H1 (cell line): ENCODE measurements around the gene GJD3. TPM values are rescaled to one million over a fixed set of nuclear protein-coding genes. Genes with fewer than 3 reads are reported as not detected.

Experiments used
- CTCF ChIA-PET: fragments of 300-600 bp; sonication (Branson Sonifier 250); formaldehyde crosslinking; loops from one replicate; lab custom pipeline; 2021; ENCODE audit not compliant: partially characterized antibody; lab: Charles Lee
- POLR2A ChIA-PET: fragments of 300-600 bp; sonication (Branson Sonifier 250); formaldehyde crosslinking; loops from one replicate; lab custom pipeline; 2021; ENCODE audit warnings: inconsistent platforms; ENCODE audit not compliant: partially characterized antibody; lab: Charles Lee
- DNase-seq, 2 experiments: peaks; one replicate each; pipeline versions ENCODE4 v3.0.0 to v3.0.0-alpha.2; 2010 to 2022; ENCODE audit warnings: low spot score in 2 of 2, low read depth in 1 of 2, mixed read lengths in 1 of 2
- FAIRE-seq: peaks from 2 replicates; lab custom pipeline; 2011; peaks lifted over from hg19 to GRCh38; lab: Jason Lieb, UNC
- H2AFZ ChIP-seq: 2 replicates; pipeline ENCODE4 v1.8.1; 2012; ENCODE audit warnings: low read length, inconsistent platforms
- H2AK5ac ChIP-seq: 2 replicates; pipeline ENCODE4 v1.6.1; 2013; ENCODE audit warnings: low read depth, low read length
- H2BK120ac ChIP-seq: replicated peaks from 2 replicates; pipeline ENCODE3; 2013; ENCODE audit warnings: low read depth, low read length, inconsistent platforms
- H2BK12ac ChIP-seq: 2 replicates; pipeline ENCODE4 v1.6.1; 2013; ENCODE audit warnings: low read depth, low read length
- H2BK15ac ChIP-seq: 2 replicates; pipeline ENCODE4 v1.6.1; 2013; ENCODE audit warnings: low read length
- H2BK20ac ChIP-seq: 2 replicates; pipeline ENCODE4 v1.6.1; 2013; ENCODE audit warnings: low read length
- H2BK5ac ChIP-seq: 2 replicates; pipeline ENCODE4 v1.6.1; 2013; ENCODE audit warnings: low read depth, low read length
- H3K14ac ChIP-seq: 2 replicates; pipeline ENCODE4 v1.6.1; 2013; ENCODE audit warnings: inconsistent platforms; ENCODE audit not compliant: insufficient read length
- H3K18ac ChIP-seq: 2 replicates; pipeline ENCODE4 v1.6.1; 2013; ENCODE audit warnings: low read length; ENCODE audit errors: extremely low read depth
- H3K23ac ChIP-seq: 2 replicates; pipeline ENCODE4 v1.6.1; 2013; ENCODE audit warnings: inconsistent platforms; ENCODE audit not compliant: insufficient read length
- H3K23me2 ChIP-seq: 2 replicates; pipeline ENCODE4 v1.6.1; 2013; ENCODE audit warnings: low read depth, low read length
- H3K27ac ChIP-seq: 2 replicates; pipeline ENCODE4 v1.6.1; 2011; ENCODE audit warnings: low read depth, low read length, inconsistent platforms
- H3K27me3 ChIP-seq, 4 experiments: replicated peaks in 1 of 4; 1 replicate in 1 of 4; 2 replicates in 3 of 4; pipeline versions ENCODE4 v1.6.1 to v1.8.1; 2011 to 2013; ENCODE audit warnings: low read length in 3 of 4, mild to moderate bottlenecking in 3 of 4, inconsistent platforms in 2 of 4, mixed read lengths in 2 of 4, moderate library complexity in 1 of 4; ENCODE audit not compliant: control insufficient read depth in 3 of 4, insufficient read depth in 3 of 4; ENCODE audit errors: extremely low read depth in 1 of 4
- H3K36me3 ChIP-seq, 4 experiments: 2 replicates each; pipeline versions ENCODE4 v1.6.1 to v1.8.1; 2011 to 2013; ENCODE audit warnings: mild to moderate bottlenecking in 4 of 4, low read length in 3 of 4, moderate library complexity in 2 of 4, control low read depth in 1 of 4, inconsistent platforms in 1 of 4; ENCODE audit not compliant: insufficient read depth in 4 of 4, control insufficient read depth in 2 of 4
- H3K4ac ChIP-seq: replicated peaks from 2 replicates; pipeline ENCODE3; 2013; ENCODE audit warnings: low read length, low read depth, mixed read lengths, inconsistent platforms; ENCODE audit not compliant: insufficient read length
- H3K4me1 ChIP-seq, 4 experiments: replicated peaks in 1 of 4; 1 replicate in 1 of 4; 2 replicates in 3 of 4; pipeline versions ENCODE4 v1.6.1 to v1.8.1; 2011 to 2013; ENCODE audit warnings: low read length in 3 of 4, inconsistent platforms in 2 of 4, mixed read lengths in 1 of 4; ENCODE audit not compliant: insufficient read depth in 4 of 4, control insufficient read depth in 3 of 4
- H3K4me2 ChIP-seq, 2 experiments: 2 replicates each; pipeline versions ENCODE4 v1.6.1 to v1.8.1; 2011 to 2013; ENCODE audit warnings: low read depth in 2 of 2, low read length in 2 of 2, control low read depth in 1 of 2, inconsistent platforms in 1 of 2, mild to moderate bottlenecking in 1 of 2; ENCODE audit not compliant: insufficient read depth in 1 of 2
- H3K4me3 ChIP-seq, 4 experiments: fragments of 200-600, 300-600 bp in 1 of 4; sonication (generic), shearing (Covaris generic), sonication (Bioruptor Twin) in 1 of 4; 2 replicates each; pipeline versions ENCODE4 v1.5.1 to v1.8.1; 2011 to 2016; ENCODE audit warnings: low read length in 4 of 4, low read depth in 3 of 4, control low read depth in 2 of 4, inconsistent platforms in 2 of 4, mild to moderate bottlenecking in 2 of 4, mixed read lengths in 1 of 4, moderate library complexity in 1 of 4; ENCODE audit not compliant: insufficient read depth in 2 of 4; ENCODE audit errors: extremely low read depth in 1 of 4
- H3K56ac ChIP-seq: replicated peaks from 2 replicates; pipeline ENCODE3; 2013; ENCODE audit warnings: low read depth, mild to moderate bottlenecking, mixed read lengths, low read length, inconsistent platforms; ENCODE audit not compliant: insufficient read length
- H3K79me1 ChIP-seq: 2 replicates; pipeline ENCODE4 v1.6.1; 2013; ENCODE audit warnings: low read depth, low read length, control low read depth
- H3K79me2 ChIP-seq, 2 experiments: 2 replicates each; pipeline versions ENCODE4 v1.6.1 to v1.8.1; 2012 to 2013; ENCODE audit warnings: low read length in 2 of 2, mild to moderate bottlenecking in 2 of 2, inconsistent platforms in 1 of 2; ENCODE audit not compliant: insufficient read depth in 2 of 2, control insufficient read depth in 1 of 2
- H3K9ac ChIP-seq, 4 experiments: replicated peaks in 1 of 4; 1 replicate in 1 of 4; 2 replicates in 3 of 4; pipeline versions ENCODE4 v1.6.1 to v1.8.1; 2011 to 2013; ENCODE audit warnings: low read depth in 3 of 4, low read length in 3 of 4, control low read depth in 2 of 4, mild to moderate bottlenecking in 2 of 4, moderate library complexity in 2 of 4, inconsistent platforms in 1 of 4; ENCODE audit errors: extremely low read depth in 1 of 4
- H3K9me3 ChIP-seq, 2 experiments: 2 replicates each; pipeline versions ENCODE4 v1.6.1 to v1.8.1; 2012 to 2013; ENCODE audit warnings: mild to moderate bottlenecking in 2 of 2, moderate library complexity in 2 of 2, control low read depth in 1 of 2, inconsistent platforms in 1 of 2, low read depth in 1 of 2, low read length in 1 of 2, mixed read lengths in 1 of 2; ENCODE audit not compliant: insufficient read depth in 2 of 2
- H4K20me1 ChIP-seq, 2 experiments: replicated peaks in 1 of 2; 2 replicates each; pipeline versions ENCODE3 to v1.8.1; 2011 to 2013; ENCODE audit warnings: inconsistent platforms in 2 of 2, low read length in 2 of 2, mild to moderate bottlenecking in 1 of 2; ENCODE audit not compliant: insufficient read depth in 2 of 2, control insufficient read depth in 1 of 2
- H4K5ac ChIP-seq: 2 replicates; pipeline ENCODE4 v1.6.1; 2013; ENCODE audit warnings: low read length, low read depth, mixed read lengths, inconsistent platforms; ENCODE audit not compliant: insufficient read length
- H4K8ac ChIP-seq: 2 replicates; pipeline ENCODE4 v1.8.0; 2013; ENCODE audit warnings: mild to moderate bottlenecking, moderate library complexity, low read length, inconsistent platforms; ENCODE audit not compliant: insufficient read depth; ENCODE audit errors: extremely low read depth
- H4K91ac ChIP-seq: replicated peaks from 2 replicates; pipeline ENCODE3; 2013; ENCODE audit warnings: low read length, mixed read lengths, inconsistent platforms; ENCODE audit not compliant: insufficient read length
- EGR1 ChIP-seq: IDR thresholded peaks from 2 replicates; pipeline ENCODE4 v1.6.1; 2011; ENCODE audit warnings: low read depth, low read length, borderline replicate concordance
- HDAC2 ChIP-seq, 2 experiments: fragments of 300-600 bp in 1 of 2; sonication (generic) in 1 of 2; IDR thresholded peaks; 2 replicates each; pipeline ENCODE4 v1.6.1; 2011 to 2012; ENCODE audit warnings: low read depth in 2 of 2, low read length in 2 of 2, mild to moderate bottlenecking in 2 of 2, moderate library complexity in 2 of 2, borderline replicate concordance in 1 of 2, inconsistent platforms in 1 of 2
- KDM4A ChIP-seq: IDR thresholded peaks from one replicate; pipeline ENCODE4 v1.7.1; 2012; ENCODE audit warnings: low read depth, mild to moderate bottlenecking, moderate library complexity, low read length, inconsistent platforms; ENCODE audit not compliant: severe bottlenecking
- MAX ChIP-seq: IDR thresholded peaks from 2 replicates; pipeline ENCODE4 v1.6.1; 2012; ENCODE audit warnings: inconsistent platforms
- NRF1 ChIP-seq: IDR thresholded peaks from 2 replicates; pipeline ENCODE4 v1.6.1; 2011; ENCODE audit warnings: mild to moderate bottlenecking, low read depth, low read length, improper control_type of control experiment
- POLR2A ChIP-seq, 2 experiments: IDR thresholded peaks; 1 replicate in 1 of 2; 2 replicates in 1 of 2; pipeline ENCODE4 v1.6.1; 2011; ENCODE audit warnings: low read depth in 2 of 2, low read length in 2 of 2, mild to moderate bottlenecking in 2 of 2; ENCODE audit errors: control extremely low read depth in 1 of 2
- RBBP5 ChIP-seq: IDR thresholded peaks from 2 replicates; pipeline ENCODE4 v1.7.1; 2012; ENCODE audit warnings: low read depth, mild to moderate bottlenecking, inconsistent platforms, low read length, moderate library complexity, borderline replicate concordance
- RXRA ChIP-seq: IDR thresholded peaks from 2 replicates; pipeline ENCODE4 v1.6.1; 2011; ENCODE audit warnings: low read depth, mild to moderate bottlenecking, low read length, moderate library complexity; ENCODE audit not compliant: insufficient read depth
- SAP30 ChIP-seq: fragments of 300-600 bp; sonication (generic); IDR thresholded peaks from 2 replicates; pipeline ENCODE4 v1.7.1; 2012; ENCODE audit warnings: low read length, moderate library complexity, mild to moderate bottlenecking, inconsistent platforms; ENCODE audit not compliant: insufficient read depth, insufficient replicate concordance
- SRF ChIP-seq: IDR thresholded peaks from 2 replicates; pipeline ENCODE4 v1.6.1; 2011; ENCODE audit warnings: mild to moderate bottlenecking, low read depth, low read length, moderate library complexity
- WGBS, 2 experiments: shearing (Covaris generic) in 1 of 2; methylation state at CpG; one replicate each; pipeline versions ENCODE4 v1.1.6 to v1.1.7; 2013 to 2015; ENCODE audit warnings: low lambda C conversion rate in 2 of 2, mixed read lengths in 2 of 2, inconsistent platforms in 1 of 2, low coverage in 1 of 2, missing lambda C conversion rate in 1 of 2; ENCODE audit not compliant: insufficient replicate concordance in 2 of 2, insufficient coverage in 1 of 2, insufficient read length in 1 of 2; ENCODE audit errors: extremely low coverage in 1 of 2, missing lambda C conversion rate in 1 of 2; 5-methylcytosine and 5-hydroxymethylcytosine counted together
- polyA plus RNA-seq, 7 experiments: library from polyadenylated mRNA; depleted of rRNA in 3 of 7; stranded (reverse) in 5 of 7; unstranded in 2 of 7; fragments of >200 nt in 5 of 7; fragments of 200-250 nt in 2 of 7; gene quantifications; 1 replicate in 5 of 7; 2 replicates in 1 of 7; 4 replicates in 1 of 7; pipeline versions ENCODE4 v1.2.1 to v1.2.3, GENCODE V29; 2011 to 2013; ENCODE audit warnings: missing spikeins in 2 of 7, mixed read lengths in 2 of 7
- total RNA-seq: library from RNA; stranded (reverse); fragmentation: NEBNext Ultra II Directional; extraction: Animal tissue kit (Norgen Biotek cat#: 25700); gene quantifications from 2 replicates; pipeline ENCODE4 v1.2.1, GENCODE V29; 2021

The GJD3 gene
- total and polyA plus RNA-seq, 2 of the 8 experiments (the other 6 are each of a cell fraction or from before 2014, with no cell fraction given): 0.53 to 1.9 TPM

DNA sequence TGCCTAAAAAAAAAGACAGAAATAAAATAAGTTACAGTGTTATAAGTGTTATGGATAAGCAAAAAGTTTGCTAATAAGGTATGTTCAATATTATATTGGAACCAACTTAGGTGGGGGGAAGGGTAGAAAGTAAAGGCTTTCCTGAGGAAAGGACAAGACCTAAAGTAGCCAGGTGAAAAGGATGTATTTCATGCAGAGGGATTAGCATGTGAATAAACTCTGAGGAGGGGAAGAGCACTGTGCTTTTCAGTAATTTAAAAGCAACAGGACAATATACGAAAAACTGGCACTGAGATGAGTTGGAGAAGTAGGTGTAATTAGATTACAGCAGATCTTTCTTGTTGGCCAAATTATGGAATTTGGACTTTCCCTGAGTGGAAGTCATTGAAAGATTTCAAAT lies 45.5 kb upstream of the GJD3 start:
- Histone ChIP-seq H3K9ac (no peak overlapping the region), H4K20me1 (peaks cover 0 to 1% of the 10 kb centered on the region in 2 experiments), H2BK5ac (no peak overlapping the region; the same call in 1 of the 2 replicates), H3K4me1 (peaks cover 0 to 12% (median 1%) of the 10 kb centered on the region in 4 experiments; a peak in 3 of 7 replicates), H3K23ac (no peak overlapping the region), H3K18ac (no peak overlapping the region; the same call in none of the 2 replicates), H3K14ac (no peak overlapping the region), H3K4me3 (peak overlapping the region in 1 of 4 experiments; percentile 38; a peak in 2 of 8 replicates), H3K23me2 (no peaks in the 10 kb centered on the region), H4K5ac (peak overlapping the region; percentile 60), H3K56ac (no peak overlapping the region), H4K91ac (no peak overlapping the region), H3K4me2 (peak overlapping the region; percentile 13 to 54; a peak in 3 of 4 replicates), H3K79me2 (peaks cover 0 to 7% of the 10 kb centered on the region in 2 experiments; a peak in 1 of 4 replicates), H3K9me3 (no peaks in the 10 kb centered on the region), H3K27me3 (no peaks in the 10 kb centered on the region), H3K36me3 (peaks cover 23 to 91% (median 66%) of the 10 kb centered on the region in 4 experiments), H2BK20ac (no peak overlapping the region), H3K27ac (peak overlapping the region; percentile 33; the same call in 1 of the 2 replicates), H3K4ac (no peak overlapping the region), H2BK120ac (peak overlapping the region; percentile 54), H3K79me1 (no peaks in the 10 kb centered on the region), H2BK12ac (no peak overlapping the region), H2BK15ac (no peak overlapping the region), H2AFZ (no peak overlapping the region), H2AK5ac (no peak overlapping the region), H4K8ac (no peak overlapping the region)
- CTCF ChIA-PET: interaction anchor here (0.7 to 2.9 kb wide), 11 partner anchors 9 to 129 kb away, joined by 3 to 17 read pairs (median 3); partner anchors contain the start of gene GJD3
- FAIRE-seq (no peak), DNase-seq (no peak)
- WGBS, 2 experiments: 22% methylated on average over 1 of the region's 1 CpG; no CpG with 5 or more reads in 1 of the 2 experiments
- TF ChIP-seq NRF1: no peak
- TF ChIP-seq MAX: no peak
- TF ChIP-seq RXRA: no peak
- no peak for TF ChIP-seq SAP30
- no peak for TF ChIP-seq RBBP5
- no peak for TF ChIP-seq HDAC2 (IDR thresholded peaks at IDR 0.05; ENCODE audit: borderline replicate concordance in 1 of 2, low read depth in 2 of 2, low read length in 2 of 2)
- TF ChIP-seq KDM4A: no peak
- no peak for TF ChIP-seq EGR1
- no peak for TF ChIP-seq SRF
- no peak for TF ChIP-seq POLR2A (IDR thresholded peaks at IDR 0.05; ENCODE audit: control extremely low read depth in 1 of 2, low read depth in 2 of 2, low read length in 2 of 2)
- POLR2A ChIA-PET: interaction anchor here (0.8 to 5.1 kb wide), 11 partner anchors 8 to 124 kb away, joined by 3 to 32 read pairs (median 7); no protein-coding TSS in a partner anchor
